Transverse colon (tissue), 3 donors: ENCODE data around the gene DROSHA.

Source experiments
- CTCF ChIP-seq, 5 experiments: fragments of 200-600 bp in 3 of 5; fragments of 450-650 bp in 2 of 5; sonication (generic) in 3 of 5; IDR thresholded peaks; 1 replicate in 2 of 5; 2 replicates in 3 of 5; pipeline ENCODE4 v1.5.1; 2016 to 2017; ENCODE audit warnings: antibody characterized with exemption in 5 of 5, inconsistent platforms in 3 of 5, mild to moderate bottlenecking in 2 of 5, moderate library complexity in 1 of 5
- EP300 ChIP-seq: sonication (generic); formaldehyde crosslinking; IDR thresholded peaks from one replicate; pipeline ENCODE4 v1.6.1; 2017; ENCODE audit warnings: antibody characterized with exemption, low read depth

DNA sequence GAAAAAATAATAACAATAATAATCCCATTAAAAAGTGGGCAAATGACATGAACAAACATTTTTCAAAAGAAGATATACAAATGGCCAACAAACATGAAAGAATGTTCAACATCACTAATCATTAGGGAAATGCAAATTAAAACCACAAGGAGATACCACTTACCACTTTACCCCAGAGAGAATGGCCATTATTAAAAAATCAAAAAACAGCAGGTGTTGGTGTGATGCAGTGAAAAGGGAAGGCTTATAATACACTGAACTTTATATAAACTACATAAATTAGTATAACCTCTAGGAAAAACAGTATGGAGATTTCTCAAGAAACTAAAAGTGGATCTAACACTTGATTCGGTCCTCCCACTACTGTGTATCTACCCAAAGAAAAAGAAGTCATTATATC, 81.9 kb downstream of the DROSHA start:
- TF ChIP-seq CTCF (IDR thresholded peaks at IDR 0.05) = no peak
- TF ChIP-seq EP300 = no peak
